GM10266 (cell line): Measurements from ENCODE around the gene ITK.

ENCODE experiments used
- DNase-seq: peaks from one replicate; pipeline ENCODE4 v3.0.0; 2012; ENCODE audit errors: extremely low spot score
- TF ChIP-seq, protein P1 (sequence below): IDR thresholded peaks from 2 replicates; pipeline ENCODE4 v1.5.1; 2012; ENCODE audit warnings: mild to moderate bottlenecking, low read depth; ENCODE audit not compliant: control insufficient read depth, insufficient read depth; ENCODE audit errors: missing control alignments

The ITK gene

DNA sequence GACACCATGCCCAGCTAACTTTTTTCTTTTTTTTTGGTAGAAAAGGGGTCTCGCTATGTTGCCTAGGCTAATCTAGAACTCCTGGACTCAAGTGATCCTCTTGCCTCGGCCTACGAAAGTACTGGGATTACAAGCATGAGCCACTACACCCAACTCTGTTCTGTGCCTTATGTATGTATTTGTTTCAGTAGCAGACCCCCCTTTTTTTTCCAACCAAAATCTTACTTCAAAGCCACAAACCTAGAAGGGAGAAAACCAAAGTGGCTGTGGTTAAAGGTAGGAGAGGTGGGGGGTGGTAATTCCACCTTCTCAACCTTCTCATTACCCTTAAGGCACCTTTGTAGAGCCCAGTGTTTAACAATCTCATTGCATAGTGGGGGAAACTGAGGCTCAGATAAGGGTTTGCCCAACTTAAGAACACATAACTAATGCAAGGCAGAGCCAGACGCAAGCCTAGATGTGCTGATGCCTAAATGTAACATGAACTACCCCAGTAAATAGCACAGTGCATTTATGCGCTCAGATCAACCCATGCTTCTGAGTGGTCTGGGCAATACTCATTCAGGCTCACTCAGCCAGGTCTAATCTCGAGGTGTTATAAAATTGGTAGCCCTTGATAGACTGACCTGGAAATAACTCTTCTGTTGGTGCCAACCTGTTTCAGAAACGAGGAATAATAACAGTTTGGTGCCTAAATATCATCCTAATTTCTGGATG lies 33.0 kb downstream of the ITK start:
- TF ChIP-seq, protein P1, sequence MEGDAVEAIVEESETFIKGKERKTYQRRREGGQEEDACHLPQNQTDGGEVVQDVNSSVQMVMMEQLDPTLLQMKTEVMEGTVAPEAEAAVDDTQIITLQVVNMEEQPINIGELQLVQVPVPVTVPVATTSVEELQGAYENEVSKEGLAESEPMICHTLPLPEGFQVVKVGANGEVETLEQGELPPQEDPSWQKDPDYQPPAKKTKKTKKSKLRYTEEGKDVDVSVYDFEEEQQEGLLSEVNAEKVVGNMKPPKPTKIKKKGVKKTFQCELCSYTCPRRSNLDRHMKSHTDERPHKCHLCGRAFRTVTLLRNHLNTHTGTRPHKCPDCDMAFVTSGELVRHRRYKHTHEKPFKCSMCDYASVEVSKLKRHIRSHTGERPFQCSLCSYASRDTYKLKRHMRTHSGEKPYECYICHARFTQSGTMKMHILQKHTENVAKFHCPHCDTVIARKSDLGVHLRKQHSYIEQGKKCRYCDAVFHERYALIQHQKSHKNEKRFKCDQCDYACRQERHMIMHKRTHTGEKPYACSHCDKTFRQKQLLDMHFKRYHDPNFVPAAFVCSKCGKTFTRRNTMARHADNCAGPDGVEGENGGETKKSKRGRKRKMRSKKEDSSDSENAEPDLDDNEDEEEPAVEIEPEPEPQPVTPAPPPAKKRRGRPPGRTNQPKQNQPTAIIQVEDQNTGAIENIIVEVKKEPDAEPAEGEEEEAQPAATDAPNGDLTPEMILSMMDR: no peak
- DNase-seq: no peak

DNA sequence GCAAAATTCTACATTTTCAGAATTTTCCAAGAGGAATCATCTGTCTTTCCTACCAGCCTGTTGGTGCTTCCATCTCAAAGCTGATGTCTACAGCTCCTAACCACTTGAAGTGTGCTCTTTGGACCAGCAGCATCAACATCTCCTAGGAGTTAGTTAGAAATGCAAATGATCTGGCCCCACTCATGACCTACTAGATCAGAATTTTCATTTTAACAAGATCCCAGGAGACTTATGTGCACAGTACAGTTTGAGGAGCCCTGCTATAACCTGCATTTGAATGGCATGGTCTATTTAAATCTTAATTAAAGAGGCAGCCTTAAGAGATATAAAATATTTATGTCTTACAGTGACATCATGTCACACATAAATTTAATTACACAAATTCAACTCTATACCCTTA lies 33.8 kb downstream of the ITK start:
- no peak for DNase-seq
- TF ChIP-seq, protein P1: no peak

DNA sequence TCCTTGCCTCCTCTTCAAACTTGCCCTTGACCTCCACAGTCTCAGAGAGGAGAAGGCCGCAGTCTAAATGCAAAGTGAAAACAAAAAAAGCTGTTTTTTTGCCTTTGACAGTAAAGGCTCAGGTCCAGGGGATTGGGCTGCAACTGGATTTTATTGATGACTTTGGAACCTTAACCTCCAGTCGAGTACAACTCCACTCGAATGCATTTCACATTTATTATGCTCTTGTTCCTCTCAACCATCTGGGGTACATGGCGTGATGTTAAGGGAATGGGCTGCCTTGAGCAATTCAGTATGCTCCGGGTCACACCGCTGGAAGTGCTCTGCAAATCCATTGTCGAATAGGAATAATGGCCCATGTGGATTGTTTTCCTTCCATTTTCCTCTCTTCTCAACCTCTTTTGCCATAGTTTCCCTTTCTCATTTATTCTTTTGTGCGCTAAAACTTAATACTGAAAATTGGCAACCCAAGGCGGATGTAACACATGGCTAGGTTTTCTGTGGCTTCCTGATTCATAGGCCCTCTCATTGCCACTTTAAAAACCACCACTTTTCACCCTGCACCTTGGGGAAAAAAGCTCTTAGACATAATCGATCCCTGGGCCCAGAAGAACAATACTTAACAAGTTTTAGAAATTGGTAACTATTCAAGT lies 34.3 kb downstream of the ITK start:
- no peak for DNase-seq
- TF ChIP-seq, protein P1: no peak

DNA sequence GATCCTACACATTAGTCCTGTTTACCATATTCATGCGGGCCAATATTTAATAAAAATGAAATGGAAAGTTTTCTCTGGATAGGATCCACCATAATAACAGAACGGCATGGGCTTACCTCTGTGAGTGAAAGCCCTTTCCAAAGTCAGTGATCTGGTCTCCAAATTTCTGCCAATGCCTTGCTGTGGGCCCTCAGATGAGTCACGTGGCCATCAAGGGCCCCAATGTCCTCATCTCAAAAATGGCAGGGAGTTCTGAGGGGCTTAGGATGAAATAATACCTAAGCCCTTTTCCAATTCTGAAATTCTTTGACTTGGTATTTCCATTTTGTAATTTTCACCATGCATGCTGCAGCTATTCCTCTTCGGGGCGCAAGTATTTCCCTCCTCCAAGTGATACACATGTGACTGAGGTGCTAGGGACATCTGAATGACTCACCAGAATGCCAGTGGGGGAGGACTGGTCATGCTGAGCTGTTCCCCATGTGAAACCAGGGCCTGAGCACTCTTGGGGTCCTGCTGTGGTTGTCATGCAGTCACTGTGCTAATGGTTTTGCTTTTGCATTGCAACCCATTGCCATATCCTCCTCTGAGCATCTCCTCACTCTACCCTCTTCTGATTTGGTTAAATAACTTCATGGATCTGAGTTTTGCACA lies 35.0 kb downstream of the ITK start:
- TF ChIP-seq, protein P1: no peak
- no peak for DNase-seq

DNA sequence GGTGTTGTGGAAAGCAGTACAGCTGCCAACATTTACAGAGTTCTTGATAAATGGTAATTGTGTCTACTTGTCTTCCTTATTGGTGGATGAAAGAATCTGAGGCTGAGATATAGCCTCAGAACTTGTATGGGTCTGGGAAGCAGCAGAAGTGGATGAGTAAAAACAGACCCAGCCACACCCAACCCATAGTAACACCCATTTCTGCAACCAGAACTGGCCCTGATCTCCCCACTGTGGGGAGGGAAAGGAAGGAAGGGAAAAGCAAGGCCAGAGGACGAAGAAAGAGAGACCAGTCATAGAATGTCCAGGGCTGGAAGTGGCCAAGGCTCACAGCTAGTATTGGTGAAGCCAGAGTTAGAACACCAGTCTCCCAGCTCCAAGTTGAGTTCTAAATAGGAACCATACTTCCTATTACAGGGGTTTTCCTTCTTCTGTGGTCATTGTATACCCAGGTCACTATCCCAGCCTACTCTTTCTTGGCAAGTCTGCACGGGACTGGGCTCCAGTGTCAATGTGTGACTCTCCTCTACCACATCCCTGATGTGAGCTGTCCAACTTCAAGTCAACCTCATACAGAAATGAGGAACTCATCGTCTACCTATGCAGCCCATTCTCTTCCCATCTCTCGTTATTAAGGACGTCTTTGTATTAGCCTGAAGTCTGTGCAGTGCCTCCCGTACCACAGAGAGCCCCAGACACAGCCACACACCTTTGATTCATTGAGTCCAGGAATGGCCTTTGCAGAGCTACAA lies 35.9 kb downstream of the ITK start:
- TF ChIP-seq, protein P1: no peak
- no peak for DNase-seq

DNA sequence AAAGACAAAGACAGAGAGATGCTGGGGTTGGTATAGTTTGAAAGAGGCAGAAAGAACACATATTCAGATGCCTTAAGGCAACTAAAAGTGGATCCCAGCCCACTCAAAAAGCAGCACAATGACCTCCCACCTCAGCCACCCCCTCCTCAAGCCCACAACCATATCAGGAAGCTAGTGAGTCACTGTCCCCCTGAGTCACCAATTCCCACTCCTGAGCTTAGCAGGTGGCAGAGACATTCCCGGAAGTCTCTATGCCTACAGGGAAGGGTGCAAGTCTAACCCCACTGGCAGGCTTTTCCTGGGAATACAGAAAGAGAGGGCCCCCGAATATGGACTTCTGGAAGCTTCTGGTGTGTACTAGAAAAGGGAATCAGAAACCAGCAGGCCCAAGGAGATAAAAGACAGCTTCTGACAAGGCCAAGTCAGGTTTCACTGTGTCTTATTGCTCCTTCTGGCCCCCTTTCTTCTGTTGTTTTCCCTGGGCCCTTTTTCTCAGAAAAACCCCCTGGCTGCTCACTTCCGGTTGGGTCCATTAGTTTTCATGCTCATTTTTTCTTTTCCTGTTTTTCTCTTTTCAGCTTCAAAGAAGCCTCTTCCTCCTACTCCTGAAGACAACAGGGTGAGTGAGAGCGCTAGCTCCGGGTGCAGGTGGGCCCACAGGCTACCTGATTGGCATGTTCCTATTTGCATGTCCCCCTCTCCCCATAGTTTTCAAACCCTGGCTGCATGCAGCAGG lies 36.8 kb downstream of the ITK start:
- TF ChIP-seq, protein P1: no peak
- no peak for DNase-seq
